MM.1S (cell line): ENCODE data around the gene ATP8B3.

Experiments
- DNase-seq: peaks from one replicate; pipeline ENCODE4 v3.0.0-alpha.2; 2015
- H2AFZ ChIP-seq: fragments of 300-600 bp; sonication (generic); 2 replicates; pipeline ENCODE4 v1.6.0; 2016; ENCODE audit warnings: antibody characterized with exemption, low read length
- H3F3A ChIP-seq: fragments of 300-600 bp; sonication (generic); 2 replicates; pipeline ENCODE4 v1.6.1; 2016; ENCODE audit warnings: mild to moderate bottlenecking, antibody characterized with exemption, low read length, moderate library complexity, mixed read lengths; ENCODE audit not compliant: insufficient read depth
- H3K27ac ChIP-seq: fragments of 300-600 bp; sonication (generic); 2 replicates; pipeline ENCODE4 v1.5.1; 2016; ENCODE audit warnings: mild to moderate bottlenecking, low read length
- H3K27me3 ChIP-seq: fragments of 300-600 bp; sonication (generic); replicated peaks from 2 replicates; pipeline ENCODE4 v1.6.0; 2016; ENCODE audit warnings: low read length; ENCODE audit not compliant: insufficient read depth
- H3K36me3 ChIP-seq: fragments of 300-600 bp; sonication (generic); replicated peaks from 2 replicates; pipeline ENCODE4 v1.6.1; 2016; ENCODE audit warnings: mild to moderate bottlenecking, low read length, mixed read lengths; ENCODE audit not compliant: insufficient read depth
- H3K4me1 ChIP-seq: fragments of 300-600 bp; sonication (generic); 2 replicates; pipeline ENCODE4 v1.6.1; 2016; ENCODE audit warnings: low read length, mixed read lengths
- H3K4me2 ChIP-seq: fragments of 300-600 bp; sonication (generic); 2 replicates; pipeline ENCODE4 v1.6.0; 2016; ENCODE audit warnings: low read depth, low read length
- H3K4me3 ChIP-seq: fragments of 300-600 bp; sonication (generic); 2 replicates; pipeline ENCODE4 v1.5.1; 2016; ENCODE audit warnings: low read length, mixed read lengths
- H3K79me2 ChIP-seq: fragments of 300-600 bp; sonication (generic); 2 replicates; pipeline ENCODE4 v1.6.1; 2016; ENCODE audit warnings: mixed run types, low read length, mixed read lengths
- H3K9ac ChIP-seq: fragments of 300-600 bp; sonication (generic); 2 replicates; pipeline ENCODE4 v1.6.1; 2016; ENCODE audit warnings: low read length, mixed read lengths
- H3K9me2 ChIP-seq: fragments of 300-600 bp; sonication (generic); replicated peaks from 2 replicates; pipeline ENCODE4 v1.6.1; 2016; ENCODE audit warnings: mild to moderate bottlenecking, low read length, mixed read lengths; ENCODE audit not compliant: insufficient read depth
- H3K9me3 ChIP-seq: fragments of 300-600 bp; sonication (generic); replicated peaks from 2 replicates; pipeline ENCODE4 v1.6.1; 2016; ENCODE audit warnings: mild to moderate bottlenecking, low read length, mixed read lengths; ENCODE audit not compliant: insufficient read depth
- H4K20me1 ChIP-seq: fragments of 300-600 bp; sonication (generic); 2 replicates; pipeline ENCODE4 v1.6.1; 2016; ENCODE audit warnings: mild to moderate bottlenecking, low read length, moderate library complexity, mixed read lengths; ENCODE audit not compliant: insufficient read depth
- EZH2 ChIP-seq: fragments of 300-600 bp; sonication (generic); optimal IDR thresholded peaks from 2 replicates; pipeline ENCODE3; 2017; ENCODE audit warnings: low read depth, mild to moderate bottlenecking, antibody characterized with exemption, low read length, mixed read lengths
- EZH2phosphoT487 ChIP-seq: fragments of 300-600 bp; sonication (generic); IDR thresholded peaks from 2 replicates; pipeline ENCODE4 v1.6.1; 2018; ENCODE audit warnings: antibody characterized with exemption, low read length
- TF ChIP-seq, protein P1 (sequence below): fragments of 300-600 bp; sonication (generic); IDR thresholded peaks from 2 replicates; pipeline ENCODE4 v1.5.1; 2016; ENCODE audit warnings: antibody characterized with exemption, low read length, mixed read lengths

ATP8B3 gene

GRCh38 chr19:1785310-1785709 lies 26.8 kb downstream of the ATP8B3 start:
- no peaks in the 10 kb centered on the region for H3F3A ChIP-seq
- H3K9ac ChIP-seq = no peak overlapping the region
- H3K9me3 ChIP-seq = no peaks in the 10 kb centered on the region
- H3K4me1 ChIP-seq = no peaks in the 10 kb centered on the region
- H2AFZ ChIP-seq = no peak overlapping the region
- TF ChIP-seq EZH2 (peak; percentile 13), EZH2phosphoT487 (no peak)
- TF ChIP-seq, protein P1, sequence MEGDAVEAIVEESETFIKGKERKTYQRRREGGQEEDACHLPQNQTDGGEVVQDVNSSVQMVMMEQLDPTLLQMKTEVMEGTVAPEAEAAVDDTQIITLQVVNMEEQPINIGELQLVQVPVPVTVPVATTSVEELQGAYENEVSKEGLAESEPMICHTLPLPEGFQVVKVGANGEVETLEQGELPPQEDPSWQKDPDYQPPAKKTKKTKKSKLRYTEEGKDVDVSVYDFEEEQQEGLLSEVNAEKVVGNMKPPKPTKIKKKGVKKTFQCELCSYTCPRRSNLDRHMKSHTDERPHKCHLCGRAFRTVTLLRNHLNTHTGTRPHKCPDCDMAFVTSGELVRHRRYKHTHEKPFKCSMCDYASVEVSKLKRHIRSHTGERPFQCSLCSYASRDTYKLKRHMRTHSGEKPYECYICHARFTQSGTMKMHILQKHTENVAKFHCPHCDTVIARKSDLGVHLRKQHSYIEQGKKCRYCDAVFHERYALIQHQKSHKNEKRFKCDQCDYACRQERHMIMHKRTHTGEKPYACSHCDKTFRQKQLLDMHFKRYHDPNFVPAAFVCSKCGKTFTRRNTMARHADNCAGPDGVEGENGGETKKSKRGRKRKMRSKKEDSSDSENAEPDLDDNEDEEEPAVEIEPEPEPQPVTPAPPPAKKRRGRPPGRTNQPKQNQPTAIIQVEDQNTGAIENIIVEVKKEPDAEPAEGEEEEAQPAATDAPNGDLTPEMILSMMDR = no peak
- H3K27me3 ChIP-seq = peaks cover 83% of the 10 kb centered on the region
- H3K79me2 ChIP-seq = no peaks in the 10 kb centered on the region
- H4K20me1 ChIP-seq = peaks cover 3% of the 10 kb centered on the region; the same call in 1 of the 2 replicates
- no peak overlapping the region for H3K27ac ChIP-seq
- H3K36me3 ChIP-seq = no peaks in the 10 kb centered on the region
- H3K4me3 ChIP-seq = no peak overlapping the region
- no peak overlapping the region for H3K4me2 ChIP-seq
- no peak for DNase-seq
- H3K9me2 ChIP-seq = no peaks in the 10 kb centered on the region

GRCh38 chr19:1783874-1784273 lies 28.2 kb downstream of the ATP8B3 start:
- no peaks in the 10 kb centered on the region for H3K4me1 ChIP-seq
- TF ChIP-seq EZH2 (no peak), EZH2phosphoT487 (no peak)
- TF ChIP-seq, protein P1 = no peak
- H3K79me2 ChIP-seq = no peaks in the 10 kb centered on the region
- H3F3A ChIP-seq = no peaks in the 10 kb centered on the region
- no peaks in the 10 kb centered on the region for H3K36me3 ChIP-seq
- H3K9ac ChIP-seq = no peak overlapping the region
- no peak overlapping the region for H3K4me2 ChIP-seq
- no peak for DNase-seq
- H4K20me1 ChIP-seq = peaks cover 3% of the 10 kb centered on the region; the same call in 1 of the 2 replicates
- no peak overlapping the region for H3K27ac ChIP-seq
- H2AFZ ChIP-seq = no peak overlapping the region
- H3K9me2 ChIP-seq = no peaks in the 10 kb centered on the region
- H3K4me3 ChIP-seq = no peak overlapping the region
- H3K9me3 ChIP-seq = no peaks in the 10 kb centered on the region
- H3K27me3 ChIP-seq = peaks cover 93% of the 10 kb centered on the region

GRCh38 chr19:1783354-1783753 lies 28.7 kb downstream of the ATP8B3 start:
- no peaks in the 10 kb centered on the region for H3K4me1 ChIP-seq
- no peak overlapping the region for H3K4me2 ChIP-seq
- no peak for TF ChIP-seq EZH2phosphoT487
- TF ChIP-seq EZH2 = no peak
- TF ChIP-seq, protein P1 = no peak

More at GRCh38 chr19:1783354-1783753, 28.7 kb downstream of the ATP8B3 start:
- no peaks in the 10 kb centered on the region for H3K9me2 ChIP-seq
- H3K9me3 ChIP-seq = no peaks in the 10 kb centered on the region
- H3K36me3 ChIP-seq = no peaks in the 10 kb centered on the region
- H3K27me3 ChIP-seq = peaks cover 93% of the 10 kb centered on the region
- H2AFZ ChIP-seq = no peak overlapping the region
- H3F3A ChIP-seq = no peaks in the 10 kb centered on the region
- H3K27ac ChIP-seq = no peak overlapping the region
- H3K4me3 ChIP-seq = no peak overlapping the region
- DNase-seq = no peak
- H3K79me2 ChIP-seq = no peaks in the 10 kb centered on the region
- H4K20me1 ChIP-seq = peaks cover 3% of the 10 kb centered on the region; the same call in 1 of the 2 replicates
- no peak overlapping the region for H3K9ac ChIP-seq
